ENCODE measurements around the gene DNM1L. TPM values are rescaled to one million over a fixed set of nuclear protein-coding genes. Genes with fewer than 3 reads are reported as not detected.
A peak's percentile ranks its signal among the peaks of the same experiment; 100 is the strongest.

The DNM1L gene
- total RNA-seq, 3 donors from 2014 or later (not counting 1 experiment from before 2014, with no cell fraction given), result 69.2 to 84.9 (median 81.0) TPM

DNA sequence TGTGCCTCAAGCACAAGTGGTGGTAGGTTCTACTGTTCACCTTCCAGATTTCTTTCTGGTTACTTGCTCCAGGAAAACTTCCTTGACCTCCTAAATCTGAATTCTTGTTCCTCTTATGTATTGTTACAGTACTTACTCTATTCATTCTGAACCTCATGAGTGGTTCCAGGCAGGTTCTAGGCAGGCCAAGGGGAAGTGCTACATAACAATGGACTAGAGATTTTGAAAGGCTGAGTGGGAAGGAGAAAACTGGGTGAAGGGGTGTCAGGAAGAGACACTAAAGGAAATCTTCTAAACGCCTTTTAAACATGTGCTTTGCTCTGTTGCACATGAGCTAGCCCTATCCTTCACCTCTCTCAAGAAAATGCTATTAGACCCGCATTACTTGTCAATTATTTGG is 75.0 kb downstream of the DNM1L start:
- H3K27me3 Mint-ChIP-seq (ENCODE audit: low read depth in 2 of 2), result no peaks in the 10 kb centered on the region
- H3K9me3 Mint-ChIP-seq, result no peaks in the 10 kb centered on the region
- ATAC-seq, result no peak

GRCh38 chr12:32755051-32755653 is 76.1 kb downstream of the DNM1L start:
- under 1% methylated on average over 40 of the region's 40 CpGs for WGBS (ENCODE audit: insufficient coverage)
- TF ChIP-seq, protein P1, sequence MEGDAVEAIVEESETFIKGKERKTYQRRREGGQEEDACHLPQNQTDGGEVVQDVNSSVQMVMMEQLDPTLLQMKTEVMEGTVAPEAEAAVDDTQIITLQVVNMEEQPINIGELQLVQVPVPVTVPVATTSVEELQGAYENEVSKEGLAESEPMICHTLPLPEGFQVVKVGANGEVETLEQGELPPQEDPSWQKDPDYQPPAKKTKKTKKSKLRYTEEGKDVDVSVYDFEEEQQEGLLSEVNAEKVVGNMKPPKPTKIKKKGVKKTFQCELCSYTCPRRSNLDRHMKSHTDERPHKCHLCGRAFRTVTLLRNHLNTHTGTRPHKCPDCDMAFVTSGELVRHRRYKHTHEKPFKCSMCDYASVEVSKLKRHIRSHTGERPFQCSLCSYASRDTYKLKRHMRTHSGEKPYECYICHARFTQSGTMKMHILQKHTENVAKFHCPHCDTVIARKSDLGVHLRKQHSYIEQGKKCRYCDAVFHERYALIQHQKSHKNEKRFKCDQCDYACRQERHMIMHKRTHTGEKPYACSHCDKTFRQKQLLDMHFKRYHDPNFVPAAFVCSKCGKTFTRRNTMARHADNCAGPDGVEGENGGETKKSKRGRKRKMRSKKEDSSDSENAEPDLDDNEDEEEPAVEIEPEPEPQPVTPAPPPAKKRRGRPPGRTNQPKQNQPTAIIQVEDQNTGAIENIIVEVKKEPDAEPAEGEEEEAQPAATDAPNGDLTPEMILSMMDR (IDR thresholded peaks at IDR 0.05), result peak; percentile 60

More for the DNA sequence above, 75.0 kb downstream of the DNM1L start:
- DNase-seq, result no peak
- H3K27ac ChIP-seq (ENCODE audit: low read length), result peak overlapping the region; percentile 82
- peaks cover 16 to 17% of the 10 kb centered on the region in 2 donors for H3K4me1 Mint-ChIP-seq
- peak overlapping the region; percentile 85 to 88 for H3K27ac Mint-ChIP-seq
- peak overlapping the region; percentile 64 for H3K4me3 Mint-ChIP-seq
- intact Hi-C loops (cut with micrococcal nuclease), result no loop called here
- TF ChIP-seq, protein P1 (IDR thresholded peaks at IDR 0.05), result no peak
- no peaks in the 10 kb centered on the region for H3K36me3 Mint-ChIP-seq
- peaks cover 14% of the 10 kb centered on the region for H3K4me1 ChIP-seq (ENCODE audit: control insufficient read depth, insufficient read depth, low read length)
- 56% methylated on average over 2 of the region's 2 CpGs for WGBS (ENCODE audit: insufficient coverage)
- no peak overlapping the region for H3K4me3 ChIP-seq (ENCODE audit: low read length)
- no peaks in the 10 kb centered on the region for H3K27me3 ChIP-seq (ENCODE audit: control insufficient read depth, insufficient read depth, low read length)
- peaks cover 34% of the 10 kb centered on the region for H3K36me3 ChIP-seq (ENCODE audit: control insufficient read depth, insufficient read depth, low read length)
- H3K9me3 ChIP-seq (ENCODE audit: control insufficient read depth, insufficient read depth, low read length), result no peaks in the 10 kb centered on the region

DNA sequence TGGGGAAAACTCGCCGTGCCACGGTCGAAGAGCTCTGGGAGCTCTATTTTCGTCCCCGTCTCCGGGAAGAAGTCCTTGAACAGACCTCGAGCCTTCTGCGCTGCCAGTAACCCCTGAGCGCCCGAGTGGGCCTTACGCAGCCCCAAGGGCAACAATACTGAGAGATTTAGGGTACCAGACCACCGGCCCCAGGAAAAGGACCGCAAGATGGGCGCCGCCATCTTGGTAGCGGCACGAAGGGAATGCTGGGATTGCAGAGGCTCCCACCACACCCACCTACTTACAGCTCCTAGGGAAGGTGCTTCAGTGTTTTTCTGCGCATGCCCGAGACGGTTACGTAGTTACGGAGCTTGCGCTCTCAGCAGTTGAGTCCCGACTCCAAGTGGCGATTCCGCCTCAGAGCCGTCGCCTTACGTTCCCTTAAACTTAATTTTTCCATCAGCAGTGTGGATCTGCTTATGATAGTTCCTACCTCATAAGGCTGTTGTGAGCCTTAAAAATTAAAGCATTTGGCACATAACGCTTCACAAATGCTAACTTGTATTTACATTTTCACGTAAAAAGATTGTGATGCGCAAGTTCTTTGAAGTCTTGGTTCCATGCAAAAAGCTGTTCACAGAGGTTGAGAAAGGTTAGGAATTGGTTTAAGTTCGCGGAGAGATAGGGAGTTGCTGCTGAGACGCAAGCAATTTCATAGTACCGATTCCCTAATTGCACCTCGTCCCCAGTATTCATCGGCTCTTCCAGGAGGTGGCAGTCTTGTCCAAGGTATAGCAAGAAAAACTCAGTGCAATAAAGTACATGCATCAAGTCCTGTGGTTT is 76.8 kb downstream of the DNM1L start, which contains the start of gene YARS2:
YARS2 (minus strand) TSS at position 244 of the 822 bp plus-strand sequence; CDS start at position 221, 23 bp downstream.
- intact Hi-C loops (cut with micrococcal nuclease), result loop anchor here (1.0 kb wide), 4 partner anchors 77 to 1462 kb away; partner anchors contain the start of genes ALG10 and DNM1L
- TF ChIP-seq, protein P1 (IDR thresholded peaks at IDR 0.05), result peak; percentile 79
- peaks cover 20% of the 10 kb centered on the region for H3K36me3 ChIP-seq (ENCODE audit: control insufficient read depth, insufficient read depth, low read length)
- peak within 1 kb of the TSS; percentile 85 for H3K4me3 ChIP-seq (ENCODE audit: low read length)
- WGBS (ENCODE audit: insufficient coverage), result under 1% methylated on average over 39 of the region's 39 CpGs
- H3K4me1 ChIP-seq (ENCODE audit: control insufficient read depth, insufficient read depth, low read length), result peaks cover 14% of the 10 kb centered on the region
- no peaks in the 10 kb centered on the region for H3K9me3 ChIP-seq (ENCODE audit: control insufficient read depth, insufficient read depth, low read length)
- no peaks in the 10 kb centered on the region for H3K36me3 Mint-ChIP-seq
- peak within 1 kb of the TSS; percentile 89 for H3K4me3 Mint-ChIP-seq
- H3K4me1 Mint-ChIP-seq, result peaks cover 16 to 17% of the 10 kb centered on the region in 2 donors
- H3K27ac ChIP-seq (ENCODE audit: low read length), result peak within 1 kb of the TSS; percentile 82
- ATAC-seq (peak; percentile 77 to 85 (median 80)), DNase-seq (peak; percentile 69 to 97)
- H3K27ac Mint-ChIP-seq, result peak within 1 kb of the TSS; percentile 85 to 88
- H3K27me3 Mint-ChIP-seq (ENCODE audit: low read depth in 2 of 2), result peaks cover 0 to 6% of the 10 kb centered on the region in 2 donors
- H3K9me3 Mint-ChIP-seq, result no peaks in the 10 kb centered on the region
- H3K27me3 ChIP-seq (ENCODE audit: control insufficient read depth, insufficient read depth, low read length), result no peaks in the 10 kb centered on the region

More at GRCh38 chr12:32755051-32755653, 76.1 kb downstream of the DNM1L start:
- H3K4me3 ChIP-seq (ENCODE audit: low read length), result peak overlapping the region; percentile 85
- Mint-ChIP-seq H3K36me3 (no peaks in the 10 kb centered on the region), H3K27me3 (ENCODE audit: low read depth in 2 of 2) (peaks cover 0 to 4% of the 10 kb centered on the region in 2 donors), H3K4me3 (peak overlapping the region; percentile 89), H3K9me3 (no peaks in the 10 kb centered on the region), H3K4me1 (peaks cover 16 to 17% of the 10 kb centered on the region in 2 donors), H3K27ac (peak overlapping the region; percentile 85 to 88)
- H3K36me3 ChIP-seq (ENCODE audit: control insufficient read depth, insufficient read depth, low read length), result peaks cover 26% of the 10 kb centered on the region
- no peaks in the 10 kb centered on the region for H3K27me3 ChIP-seq (ENCODE audit: control insufficient read depth, insufficient read depth, low read length)
- H3K9me3 ChIP-seq (ENCODE audit: control insufficient read depth, insufficient read depth, low read length), result no peaks in the 10 kb centered on the region
- intact Hi-C loops (cut with micrococcal nuclease), result loop anchor here (1.0 kb wide), 2 partner anchors 76 to 300 kb away; partner anchors contain the start of gene DNM1L
- ATAC-seq, result peak; percentile 69 to 82 (median 75)
- peaks cover 14% of the 10 kb centered on the region for H3K4me1 ChIP-seq (ENCODE audit: control insufficient read depth, insufficient read depth, low read length)
- H3K27ac ChIP-seq (ENCODE audit: low read length), result peak overlapping the region; percentile 82
- DNase-seq, result peak; percentile 62 to 78

All from natural killer cell (primary cell).